ENCODE measurements around the gene C3orf18. TPM values are rescaled to one million over a fixed set of nuclear protein-coding genes. Genes with fewer than 3 reads are reported as not detected.

C3orf18 gene
- total and polyA plus RNA-seq, 2 donors (not counting 3 experiments of a cell fraction or from before 2014, with no cell fraction given): 1.7 to 2.9 TPM

DNA sequence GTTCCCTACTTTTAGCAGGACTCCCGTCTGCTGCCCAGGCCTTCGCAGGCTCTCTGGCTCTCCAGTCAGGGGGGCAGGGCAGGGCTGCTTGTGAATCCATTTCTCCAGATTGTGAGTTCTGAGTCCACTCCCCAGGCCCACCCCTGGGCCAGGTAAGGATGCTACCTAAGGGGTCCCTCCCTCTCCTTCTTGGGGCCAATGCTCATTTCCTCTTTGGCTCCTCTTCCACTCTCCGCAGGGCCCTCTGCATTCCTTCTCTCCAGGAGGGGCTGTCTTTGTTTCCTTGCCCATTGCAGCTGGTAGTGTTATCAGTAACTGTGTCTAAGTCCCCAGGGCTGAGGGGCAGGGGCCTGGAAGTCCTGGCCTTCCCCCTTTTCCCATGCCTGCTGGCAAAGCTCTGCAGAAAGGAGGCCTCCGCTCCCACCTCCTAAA, 51.1 kb downstream of the C3orf18 start:
- H3K79me2 ChIP-seq (ENCODE audit: control insufficient read depth, insufficient read depth, low read length): no peaks in the 10 kb centered on the region
- no peaks in the 10 kb centered on the region for H4K20me1 ChIP-seq (replicated peaks; ENCODE audit: control insufficient read depth, extremely low read depth, insufficient read depth, low read length)
- ChIA-PET CTCF (interaction anchor here (0.9 to 3.4 kb wide), 3 partner anchors 26 to 100 kb away, joined by 3 to 14 read pairs (median 4); no protein-coding TSS in a partner anchor), POLR2A (no interaction called here)
- DNase-seq (ENCODE audit: low read depth, low spot score) (no peak), FAIRE-seq (no peak)
- H3K9me1 ChIP-seq (replicated peaks; ENCODE audit: control insufficient read depth, extremely low read depth, insufficient read depth, low read length): no peaks in the 10 kb centered on the region
- H3K9me3 ChIP-seq (replicated peaks; ENCODE audit: control insufficient read depth, insufficient read depth, low read length): no peaks in the 10 kb centered on the region
- no peak overlapping the region for H3K4me3 ChIP-seq (replicated peaks in 1 of 3; ENCODE audit: insufficient read depth in 1 of 3, low read depth in 1 of 3, low read length in 3 of 3)
- no peaks in the 10 kb centered on the region for H3K36me3 ChIP-seq (ENCODE audit: control insufficient read depth in 2 of 2, extremely low read depth in 1 of 2, insufficient read depth in 2 of 2, low read length in 2 of 2)
- H3K4me2 ChIP-seq (ENCODE audit: insufficient read depth, low read length): no peak overlapping the region
- H2AFZ ChIP-seq (ENCODE audit: low read depth, low read length): peak overlapping the region; percentile 50
- no TSS peak for BruUV-seq (replicated peaks)
- no peak for TF ChIP-seq FOS (IDR thresholded peaks at IDR 0.05; ENCODE audit: borderline replicate concordance, insufficient read depth, low read length)
- TF ChIP-seq, protein P1, sequence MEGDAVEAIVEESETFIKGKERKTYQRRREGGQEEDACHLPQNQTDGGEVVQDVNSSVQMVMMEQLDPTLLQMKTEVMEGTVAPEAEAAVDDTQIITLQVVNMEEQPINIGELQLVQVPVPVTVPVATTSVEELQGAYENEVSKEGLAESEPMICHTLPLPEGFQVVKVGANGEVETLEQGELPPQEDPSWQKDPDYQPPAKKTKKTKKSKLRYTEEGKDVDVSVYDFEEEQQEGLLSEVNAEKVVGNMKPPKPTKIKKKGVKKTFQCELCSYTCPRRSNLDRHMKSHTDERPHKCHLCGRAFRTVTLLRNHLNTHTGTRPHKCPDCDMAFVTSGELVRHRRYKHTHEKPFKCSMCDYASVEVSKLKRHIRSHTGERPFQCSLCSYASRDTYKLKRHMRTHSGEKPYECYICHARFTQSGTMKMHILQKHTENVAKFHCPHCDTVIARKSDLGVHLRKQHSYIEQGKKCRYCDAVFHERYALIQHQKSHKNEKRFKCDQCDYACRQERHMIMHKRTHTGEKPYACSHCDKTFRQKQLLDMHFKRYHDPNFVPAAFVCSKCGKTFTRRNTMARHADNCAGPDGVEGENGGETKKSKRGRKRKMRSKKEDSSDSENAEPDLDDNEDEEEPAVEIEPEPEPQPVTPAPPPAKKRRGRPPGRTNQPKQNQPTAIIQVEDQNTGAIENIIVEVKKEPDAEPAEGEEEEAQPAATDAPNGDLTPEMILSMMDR (IDR thresholded peaks at IDR 0.05; ENCODE audit: extremely low read depth in 1 of 2, insufficient read depth in 1 of 2, low read depth in 1 of 2, low read length in 2 of 2): no peak
- TF ChIP-seq, protein P2, sequence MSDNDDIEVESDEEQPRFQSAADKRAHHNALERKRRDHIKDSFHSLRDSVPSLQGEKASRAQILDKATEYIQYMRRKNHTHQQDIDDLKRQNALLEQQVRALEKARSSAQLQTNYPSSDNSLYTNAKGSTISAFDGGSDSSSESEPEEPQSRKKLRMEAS (IDR thresholded peaks at IDR 0.05; ENCODE audit: insufficient read depth, insufficient read length): no peak
- TF ChIP-seq GATA2 (IDR thresholded peaks at IDR 0.05; ENCODE audit: insufficient read depth, insufficient read length, low read depth, low read length): no peak
- TF ChIP-seq EZH2 (IDR thresholded peaks at IDR 0.05; ENCODE audit: borderline replicate concordance, low read depth, low read length, severe bottlenecking): no peak
- no peak for TF ChIP-seq MYC (IDR thresholded peaks at IDR 0.05; ENCODE audit: low read depth, low read length)
- intact Hi-C loops (cut with micrococcal nuclease) (no loop called here), dilution Hi-C loops (cut with MboI; ENCODE audit: extremely low pct_ligation_motif_present, low sequenced_read_pairs) (no loop called here)
- H3K27me3 ChIP-seq (ENCODE audit: control insufficient read depth in 2 of 2, insufficient read depth in 2 of 2, low read length in 2 of 2): no peaks in the 10 kb centered on the region
- H3K4me1 ChIP-seq (ENCODE audit: control insufficient read depth, extremely low read depth, insufficient read depth, low read length): peaks cover 5% of the 10 kb centered on the region
- no peak overlapping the region for H3K9ac ChIP-seq (replicated peaks; ENCODE audit: extremely low read depth, insufficient read depth, low read length)
- H3K27ac ChIP-seq (ENCODE audit: insufficient read depth, low read depth, low read length): no peak overlapping the region

Data from endothelial cell of umbilical vein (primary cell).